Transverse colon (tissue), 4 donors: ENCODE measurements around the gene COQ8B. TPM values are rescaled to one million over a fixed set of nuclear protein-coding genes. Genes with fewer than 3 reads are reported as not detected.

Source experiments
- DNase-seq: peaks from one replicate; pipeline ENCODE4 v3.0.0-alpha.2; 2019
- H3K27ac ChIP-seq, 4 donors: fragments of 200-600 bp; sonication (generic); 2 replicates each; pipeline ENCODE4 v1.5.1; 2016 to 2018; ENCODE audit warnings: inconsistent platforms in 4 of 4
- H3K27me3 ChIP-seq: fragments of 200-600 bp; sonication (generic); 2 replicates; pipeline ENCODE4 v1.5.1; 2017; ENCODE audit warnings: inconsistent platforms
- H3K36me3 ChIP-seq, 4 donors: fragments of 200-600 bp; sonication (generic); 2 replicates each; pipeline ENCODE4 v1.5.1; 2017 to 2019; ENCODE audit warnings: inconsistent platforms in 4 of 4
- H3K4me1 ChIP-seq, 4 donors: fragments of 200-600 bp; sonication (generic); 2 replicates each; pipeline ENCODE4 v1.5.1; 2017 to 2020; ENCODE audit warnings: inconsistent platforms in 4 of 4
- H3K4me3 ChIP-seq, 4 donors: fragments of 200-600 bp; sonication (generic); 1 replicate in 1 of 4; 2 replicates in 3 of 4; pipeline versions ENCODE4 v1.5.1 to v1.6.1; 2017 to 2019; ENCODE audit warnings: inconsistent platforms in 4 of 4
- H3K9me3 ChIP-seq, 2 donors: fragments of 200-600 bp; sonication (generic); 2 replicates each; pipeline ENCODE4 v1.5.1; 2017 to 2019; ENCODE audit warnings: inconsistent platforms in 2 of 2
- CTCF ChIP-seq, 5 experiments: fragments of 200-600 bp in 3 of 5; fragments of 450-650 bp in 2 of 5; sonication (generic) in 3 of 5; IDR thresholded peaks; 1 replicate in 2 of 5; 2 replicates in 3 of 5; pipeline ENCODE4 v1.5.1; 2016 to 2017; ENCODE audit warnings: antibody characterized with exemption in 5 of 5, inconsistent platforms in 3 of 5, mild to moderate bottlenecking in 2 of 5, moderate library complexity in 1 of 5
- EP300 ChIP-seq: sonication (generic); formaldehyde crosslinking; IDR thresholded peaks from one replicate; pipeline ENCODE4 v1.6.1; 2017; ENCODE audit warnings: antibody characterized with exemption, low read depth
- POLR2A ChIP-seq: fragments of 450-650 bp; IDR thresholded peaks from one replicate; pipeline ENCODE4 v1.6.1; 2016; ENCODE audit warnings: antibody characterized with exemption, mild to moderate bottlenecking, moderate library complexity
- POLR2AphosphoS5 ChIP-seq, 3 donors: sonication (generic); formaldehyde crosslinking; IDR thresholded peaks; one replicate each; pipeline ENCODE4 v1.6.1; 2016; ENCODE audit warnings: antibody characterized with exemption in 3 of 3
- WGBS, 2 donors: methylation state at CpG; one replicate each; pipeline ENCODE4 v1.1.5; 2018; ENCODE audit warnings: low coverage in 1 of 2; 5-methylcytosine and 5-hydroxymethylcytosine counted together
- in situ Hi-C, 4 donors: fragments of 200-750 bp; cut with MboI; loops; one replicate each; pipeline versions ENCODE4 v1.15.0 to v1.15.1; 2017; ENCODE audit warnings: low sequenced_read_pairs in 3 of 4, low pct_ligation_motif_present in 1 of 4, low pct_unique_long_range_greater_than_20kb in 1 of 4
- intact Hi-C: fragments of 100-400 bp; cut with DNase I; formaldehyde crosslinking; loops from one replicate; pipeline ENCODE4 v1.15.1; 2023; ENCODE audit warnings: low total_unique reads
- total RNA-seq, 4 donors: library from RNA; depleted of rRNA; stranded (reverse); fragments of >200 nt; gene quantifications; one replicate each; pipeline ENCODE4 v1.1.0, GENCODE V29; 2016

The COQ8B gene
- total RNA-seq, 4 donors from 2014 or later, result 15.3 to 41.2 (median 36.5) TPM

GRCh38 chr19:40683437-40683836, 33.2 kb downstream of the COQ8B start:
- intact Hi-C loops (no loop called here), in situ Hi-C loops (no loop called here)
- H3K9me3 ChIP-seq, result no peaks in the 10 kb centered on the region
- no peaks in the 10 kb centered on the region for H3K27me3 ChIP-seq
- no peak overlapping the region for H3K27ac ChIP-seq
- H3K36me3 ChIP-seq, result peaks cover 0 to 4% (median 0%) of the 10 kb centered on the region in 4 donors
- WGBS, 2 donors, result 81% methylated on average over 9 of the region's 9 CpGs; no CpG with 5 or more reads in 1 of the 2 donors
- no peak overlapping the region for H3K4me3 ChIP-seq
- TF ChIP-seq POLR2AphosphoS5 (IDR thresholded peaks at IDR 0.05), result no peak
- no peak for TF ChIP-seq CTCF (IDR thresholded peaks at IDR 0.05)
- TF ChIP-seq POLR2A, result no peak
- TF ChIP-seq EP300, result no peak
- no peak for DNase-seq
- H3K4me1 ChIP-seq, result peaks cover 0 to 7% (median 2%) of the 10 kb centered on the region in 4 donors

GRCh38 chr19:40682431-40682964, 34.2 kb downstream of the COQ8B start:
- in situ Hi-C loops (no loop called here), intact Hi-C loops (no loop called here)
- Histone ChIP-seq H3K4me3 (no peak overlapping the region), H3K27me3 (no peaks in the 10 kb centered on the region), H3K4me1 (peaks cover 0 to 2% (median 0%) of the 10 kb centered on the region in 4 donors), H3K9me3 (no peaks in the 10 kb centered on the region), H3K36me3 (peaks cover 0 to 8% (median 2%) of the 10 kb centered on the region in 4 donors), H3K27ac (no peak overlapping the region)
- TF ChIP-seq CTCF (IDR thresholded peaks at IDR 0.05) (no peak), POLR2A (no peak), POLR2AphosphoS5 (IDR thresholded peaks at IDR 0.05) (no peak), EP300 (no peak)
- no peak for DNase-seq
- 95% methylated on average over 18 of the region's 18 CpGs; no CpG with 5 or more reads in 1 of the 2 donors for WGBS, 2 donors

- intact Hi-C loops, result no loop called here
- TF ChIP-seq CTCF (IDR thresholded peaks at IDR 0.05) (no peak), POLR2AphosphoS5 (IDR thresholded peaks at IDR 0.05) (no peak), EP300 (no peak), POLR2A (no peak)
- Histone ChIP-seq H3K27ac (no peak overlapping the region), H3K4me1 (no peaks in the 10 kb centered on the region), H3K27me3 (no peaks in the 10 kb centered on the region), H3K4me3 (no peak overlapping the region), H3K36me3 (peaks cover 0 to 12% (median 5%) of the 10 kb centered on the region in 4 donors), H3K9me3 (no peaks in the 10 kb centered on the region)
- 77 to 90% methylated on average over 2 to 4 of the region's 4 CpGs for WGBS, 2 donors
- in situ Hi-C loops, result no loop called here
- DNase-seq, result no peak
These were observed 35.6 kb downstream of the COQ8B start for GRCh38 chr19:40681039-40681438.

GRCh38 chr19:40677156-40677555, 39.5 kb downstream of the COQ8B start:
- Histone ChIP-seq H3K27ac (no peak overlapping the region), H3K4me3 (no peak overlapping the region), H3K4me1 (no peaks in the 10 kb centered on the region), H3K9me3 (no peaks in the 10 kb centered on the region), H3K27me3 (no peaks in the 10 kb centered on the region), H3K36me3 (peaks cover 0 to 23% (median 11%) of the 10 kb centered on the region in 4 donors)
- intact Hi-C loops, result no loop called here
- no peak for TF ChIP-seq POLR2AphosphoS5 (IDR thresholded peaks at IDR 0.05)
- TF ChIP-seq POLR2A, result no peak
- TF ChIP-seq CTCF (IDR thresholded peaks at IDR 0.05), result no peak
- no peak for TF ChIP-seq EP300
- no peak for DNase-seq
- WGBS, 2 donors, result 97% methylated on average over 23 of the region's 23 CpGs; no CpG with 5 or more reads in 1 of the 2 donors
- in situ Hi-C loops, result no loop called here
